NT2/D1 (cell line): ENCODE data around the gene P4HB.

Source experiments
- SUZ12 ChIP-seq: IDR thresholded peaks from 2 replicates; pipeline ENCODE4 v1.6.1; 2011; ENCODE audit not compliant: insufficient read length, insufficient read depth; ENCODE audit errors: extremely low read depth
- YY1 ChIP-seq: IDR thresholded peaks from 2 replicates; pipeline ENCODE4 v1.6.1; 2011; ENCODE audit not compliant: insufficient read length, insufficient read depth
- ZNF274 ChIP-seq: IDR thresholded peaks from 2 replicates; pipeline ENCODE4 v1.6.1; 2011; ENCODE audit warnings: mild to moderate bottlenecking, low read depth, low read length

GRCh38 chr17:81907219-81908145 is 47.1 kb upstream of the P4HB start:
- no peak for TF ChIP-seq ZNF274
- TF ChIP-seq YY1 = no peak
- no peak for TF ChIP-seq SUZ12
